GM19099 (cell line): ENCODE measurements around the gene LIMCH1.

Experiments
- POLR2A ChIP-seq: IDR thresholded peaks from 3 replicates; pipeline ENCODE4 v1.6.1; 2011; ENCODE audit warnings: low read depth; ENCODE audit not compliant: insufficient read length; ENCODE audit errors: extremely low read depth

The LIMCH1 gene

GRCh38 chr4:41517121-41517520 is 20.8 kb upstream of the LIMCH1 start:
- no peak for TF ChIP-seq POLR2A

GRCh38 chr4:41517747-41518146 is 20.2 kb upstream of the LIMCH1 start:
- TF ChIP-seq POLR2A, result no peak

- no peak for TF ChIP-seq POLR2A
These were observed 13.5 kb upstream of the LIMCH1 start for GRCh38 chr4:41524425-41524824.

- no peak for TF ChIP-seq POLR2A
These were observed 12.8 kb upstream of the LIMCH1 start for GRCh38 chr4:41525129-41525528.

GRCh38 chr4:41526628-41527027 is 11.3 kb upstream of the LIMCH1 start:
- TF ChIP-seq POLR2A, result no peak

GRCh38 chr4:41528512-41529205 is 9.3 kb upstream of the LIMCH1 start:
- TF ChIP-seq POLR2A, result no peak

- TF ChIP-seq POLR2A, result no peak
These were observed 7.2 kb upstream of the LIMCH1 start for GRCh38 chr4:41530741-41531140.

GRCh38 chr4:41532336-41532735 is 5.6 kb upstream of the LIMCH1 start:
- TF ChIP-seq POLR2A, result no peak

- TF ChIP-seq POLR2A, result no peak
These were observed 5.1 kb upstream of the LIMCH1 start for GRCh38 chr4:41532882-41533281.

- no peak for TF ChIP-seq POLR2A
These were observed 4.3 kb upstream of the LIMCH1 start for GRCh38 chr4:41533680-41534079.

- TF ChIP-seq POLR2A, result no peak
These were observed 3.6 kb upstream of the LIMCH1 start for GRCh38 chr4:41534404-41534803.

- no peak for TF ChIP-seq POLR2A
These were observed 2.0 kb upstream of the LIMCH1 start for GRCh38 chr4:41535911-41536371.

- no peak for TF ChIP-seq POLR2A
These were observed 566 bp upstream of the LIMCH1 start for GRCh38 chr4:41537292-41537890.

- TF ChIP-seq POLR2A, result no peak
These were observed 1.0 kb downstream of the LIMCH1 start for GRCh38 chr4:41538887-41539498.

- TF ChIP-seq POLR2A, result no peak
These were observed 1.8 kb downstream of the LIMCH1 start for GRCh38 chr4:41539711-41540110.

- no peak for TF ChIP-seq POLR2A
These were observed 2.7 kb downstream of the LIMCH1 start for GRCh38 chr4:41540687-41541086.
